Neural cell (in vitro differentiated cells): ENCODE data around the gene CTSH. TPM values are rescaled to one million over a fixed set of nuclear protein-coding genes. Genes with fewer than 3 reads are reported as not detected.

Experiments
- H2AFZ ChIP-seq: fragments of 200-600, 300-800 bp; sonication (generic), shearing (Covaris generic); 2 replicates; pipeline ENCODE4 v1.6.0; 2014; ENCODE audit warnings: low read depth, mild to moderate bottlenecking, antibody characterized with exemption, low read length, moderate library complexity
- H3F3A ChIP-seq: fragments of 200-600 bp; shearing (Covaris generic); 2 replicates; pipeline ENCODE4 v1.6.1; 2016; ENCODE audit warnings: mild to moderate bottlenecking, moderate library complexity, mixed read lengths, antibody characterized with exemption, low read length; ENCODE audit not compliant: insufficient read depth, poor library complexity, severe bottlenecking
- H3K27ac ChIP-seq: fragments of 200-600, 300-800 bp; sonication (generic), shearing (Covaris generic); 2 replicates; pipeline ENCODE4 v1.5.1; 2014; ENCODE audit warnings: mild to moderate bottlenecking, low read length, moderate library complexity
- H3K27me3 ChIP-seq: fragments of 300-800, 200-600 bp; sonication (generic), shearing (Covaris generic); 2 replicates; pipeline ENCODE4 v1.6.0; 2014; ENCODE audit warnings: mild to moderate bottlenecking, low read depth, low read length, moderate library complexity; ENCODE audit not compliant: insufficient read depth
- H3K36me3 ChIP-seq: fragments of 300-800, 200-600 bp; sonication (generic), shearing (Covaris generic); 2 replicates; pipeline ENCODE4 v1.5.1; 2014; ENCODE audit warnings: mild to moderate bottlenecking, antibody characterized with exemption, low read length, moderate library complexity; ENCODE audit not compliant: insufficient read depth
- H3K4me2 ChIP-seq: fragments of 300-800, 200-600 bp; sonication (generic), shearing (Covaris generic); 2 replicates; pipeline ENCODE4 v1.6.0; 2014; ENCODE audit warnings: mild to moderate bottlenecking, low read length
- H3K4me3 ChIP-seq: fragments of 300-800, 200-600 bp; sonication (generic), shearing (Covaris generic); 2 replicates; pipeline ENCODE4 v1.5.1; 2014; ENCODE audit warnings: mild to moderate bottlenecking, low read length, moderate library complexity
- H3K79me2 ChIP-seq: fragments of 200-600 bp; shearing (Covaris generic); replicated peaks from 2 replicates; pipeline ENCODE4 v1.6.0; 2014; ENCODE audit warnings: mild to moderate bottlenecking, low read length, moderate library complexity; ENCODE audit not compliant: insufficient read depth
- H3K9ac ChIP-seq: fragments of 300-800, 200-600 bp; sonication (generic), shearing (Covaris generic); 2 replicates; pipeline ENCODE4 v1.6.1; 2016; ENCODE audit warnings: mild to moderate bottlenecking, low read length, mixed read lengths
- H3K9me2 ChIP-seq: fragments of 200-600 bp; shearing (Covaris generic); 2 replicates; pipeline ENCODE4 v1.6.1; 2016; ENCODE audit warnings: mild to moderate bottlenecking, low read length, mixed read lengths; ENCODE audit not compliant: insufficient read depth
- H3K9me3 ChIP-seq: fragments of 200-600, 300-800 bp; sonication (generic), shearing (Covaris generic); 2 replicates; pipeline ENCODE4 v1.6.1; 2016; ENCODE audit warnings: mild to moderate bottlenecking, mixed run types, low read length, moderate library complexity, mixed read lengths
- H4K20me1 ChIP-seq: fragments of 200-600 bp; shearing (Covaris generic); 2 replicates; pipeline ENCODE4 v1.6.1; 2016; ENCODE audit warnings: mild to moderate bottlenecking, mixed run types; ENCODE audit not compliant: insufficient read depth
- CTCF ChIP-seq: fragments of 450-650 bp; IDR thresholded peaks from 2 replicates; pipeline ENCODE4 v1.5.1; 2014; ENCODE audit warnings: antibody characterized with exemption, mild to moderate bottlenecking, moderate library complexity; ENCODE audit not compliant: poor library complexity, severe bottlenecking
- EP300 ChIP-seq: fragments of 450-650 bp; conservative IDR thresholded peaks from 2 replicates; pipeline ENCODE4 v1.6.1; 2014; ENCODE audit warnings: antibody characterized with exemption, mild to moderate bottlenecking, moderate library complexity; ENCODE audit not compliant: poor library complexity, severe bottlenecking
- EZH2 ChIP-seq: fragments of 200-600, 300-800 bp; shearing (Covaris generic), sonication (generic); IDR thresholded peaks from 2 replicates; pipeline ENCODE4 v1.6.1; 2014; ENCODE audit warnings: antibody characterized with exemption, low read length, borderline replicate concordance, mild to moderate bottlenecking; ENCODE audit not compliant: insufficient read depth, poor library complexity, severe bottlenecking
- MXI1 ChIP-seq: fragments of 450-650 bp; conservative IDR thresholded peaks from 2 replicates; pipeline ENCODE4 v1.6.1; 2014; ENCODE audit warnings: antibody characterized with exemption, mild to moderate bottlenecking; ENCODE audit not compliant: poor library complexity, severe bottlenecking
- POLR2AphosphoS5 ChIP-seq: IDR thresholded peaks from 2 replicates; pipeline ENCODE4 v1.6.1; 2012
- RAD21 ChIP-seq: fragments of 450-650 bp; conservative IDR thresholded peaks from 2 replicates; pipeline ENCODE4 v1.6.1; 2014; ENCODE audit warnings: antibody characterized with exemption, mild to moderate bottlenecking, moderate library complexity
- REST ChIP-seq: IDR thresholded peaks from 2 replicates; pipeline ENCODE4 v1.6.1; 2012; ENCODE audit warnings: borderline replicate concordance
- SMC3 ChIP-seq: fragments of 450-650 bp; conservative IDR thresholded peaks from 2 replicates; pipeline ENCODE4 v1.6.1; 2014; ENCODE audit warnings: antibody characterized with exemption, mild to moderate bottlenecking, moderate library complexity; ENCODE audit not compliant: poor library complexity
- TAF1 ChIP-seq: IDR thresholded peaks from 2 replicates; pipeline ENCODE4 v1.6.1; 2012; ENCODE audit warnings: low read depth
- polyA plus RNA-seq: library from polyadenylated mRNA; depleted of rRNA; stranded (reverse); fragments of >200 nt; gene quantifications from 2 replicates; pipeline ENCODE4 v1.2.3, GENCODE V29; 2014

Gene CTSH
- polyA plus RNA-seq, 1 donor from 2014 or later, result 3.3 TPM

- Histone ChIP-seq H3K4me3 (no peak overlapping the region), H3F3A (no peaks in the 10 kb centered on the region), H3K27me3 (no peaks in the 10 kb centered on the region), H3K9ac (no peak overlapping the region), H3K4me2 (no peak overlapping the region), H4K20me1 (no peaks in the 10 kb centered on the region), H3K27ac (no peak overlapping the region), H3K9me3 (no peaks in the 10 kb centered on the region), H2AFZ (no peak overlapping the region), H3K9me2 (no peaks in the 10 kb centered on the region), H3K79me2 (no peaks in the 10 kb centered on the region), H3K36me3 (no peaks in the 10 kb centered on the region)
- no peak for TF ChIP-seq TAF1
- no peak for TF ChIP-seq REST
- no peak for TF ChIP-seq SMC3
- no peak for TF ChIP-seq EP300
- no peak for TF ChIP-seq CTCF
- TF ChIP-seq RAD21, result no peak
- no peak for TF ChIP-seq EZH2
- no peak for TF ChIP-seq MXI1
- no peak for TF ChIP-seq POLR2AphosphoS5
Observed at GRCh38 chr15:78934655-78935023, 10.2 kb downstream of the CTSH start.

GRCh38 chr15:78933823-78934654 lies 10.8 kb downstream of the CTSH start:
- H3K4me2 ChIP-seq, result no peak overlapping the region
- H3K9me3 ChIP-seq, result no peaks in the 10 kb centered on the region
- H3K9ac ChIP-seq, result no peak overlapping the region
- no peaks in the 10 kb centered on the region for H4K20me1 ChIP-seq
- H3F3A ChIP-seq, result no peaks in the 10 kb centered on the region
- H3K27me3 ChIP-seq, result no peaks in the 10 kb centered on the region
- no peaks in the 10 kb centered on the region for H3K9me2 ChIP-seq
- H3K4me3 ChIP-seq, result no peak overlapping the region
- H3K27ac ChIP-seq, result no peak overlapping the region
- H3K79me2 ChIP-seq, result no peaks in the 10 kb centered on the region
- H2AFZ ChIP-seq, result no peak overlapping the region
- H3K36me3 ChIP-seq, result no peaks in the 10 kb centered on the region
- no peak for TF ChIP-seq REST
- TF ChIP-seq EP300, result no peak
- no peak for TF ChIP-seq CTCF
